GM19372 (cell line): ENCODE data around the gene ADAMTS2.

ENCODE experiments used
- ATAC-seq: cut with Tn5 transposase; IDR thresholded peaks from one replicate; pipeline ENCODE4 v1.9.1; 2021; ENCODE audit warnings: mild to moderate bottlenecking, low read depth, moderate library complexity; ENCODE audit not compliant: unreplicated experiment

ADAMTS2 gene

DNA sequence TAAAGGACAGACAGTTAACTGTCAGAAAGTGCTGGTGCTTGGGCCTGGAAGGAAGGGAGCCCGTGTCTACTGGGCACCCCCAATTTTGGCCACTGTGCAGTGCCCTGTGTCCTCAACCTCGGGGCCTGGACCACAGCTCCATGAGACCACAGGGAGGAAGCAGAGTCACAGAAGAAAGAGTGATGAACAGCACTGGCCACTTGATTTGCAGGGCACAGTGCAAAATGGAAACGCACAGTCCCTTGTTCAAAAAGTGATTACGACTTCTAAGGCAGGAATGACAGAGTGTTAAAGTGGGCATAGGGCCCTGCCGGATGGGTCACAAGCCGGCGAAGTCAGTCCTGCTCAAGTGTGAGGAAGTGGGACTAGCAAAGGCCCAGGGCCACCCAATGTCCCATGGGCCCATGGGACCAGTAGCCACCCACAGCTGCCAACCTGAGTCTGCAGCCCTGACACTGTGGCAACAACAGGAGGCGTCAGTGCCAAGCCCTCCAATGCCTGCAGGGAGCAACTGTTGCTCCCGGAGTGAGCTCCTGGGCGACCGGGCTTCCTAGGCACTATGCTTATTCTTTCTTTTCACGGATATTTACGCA lies 85.4 kb downstream of the ADAMTS2 start:
- no peak for ATAC-seq

DNA sequence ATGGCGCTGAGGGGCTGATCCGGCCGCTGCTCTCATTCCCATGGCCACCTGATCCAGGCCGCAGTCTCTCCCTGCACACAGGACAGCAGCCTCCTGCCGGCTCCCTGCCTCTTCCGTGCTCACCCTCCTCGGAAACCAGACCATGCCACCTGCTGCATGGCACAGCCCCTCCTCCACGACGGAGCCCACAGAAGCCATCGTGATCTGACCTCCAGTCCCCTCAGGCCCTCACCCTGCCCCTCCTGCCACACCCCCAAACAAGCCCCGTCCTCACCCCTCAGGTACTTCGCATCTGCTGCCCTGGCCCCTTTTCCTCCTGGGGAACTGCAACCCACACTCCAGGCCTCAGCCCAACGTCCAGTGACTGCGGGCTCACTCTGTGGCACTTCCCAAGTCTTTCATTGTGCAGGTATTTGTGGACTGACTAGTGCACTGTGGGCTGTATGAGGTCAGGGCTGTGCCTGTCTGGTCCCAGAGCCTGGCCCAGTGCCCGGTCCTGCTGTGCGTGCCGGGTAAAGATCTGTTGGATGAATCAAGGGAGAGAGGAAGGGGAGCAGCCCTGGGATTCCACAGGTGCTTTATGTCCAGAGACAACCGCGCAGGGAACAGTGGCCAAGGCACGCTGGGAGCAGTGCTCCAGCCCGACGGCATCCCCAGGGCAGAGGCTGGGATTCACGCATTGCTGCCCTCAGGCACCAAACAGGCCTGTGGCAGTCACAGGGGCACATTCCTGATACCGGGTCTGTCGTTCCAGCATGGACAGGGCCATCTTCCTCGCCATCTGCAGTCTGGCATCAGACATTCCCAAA lies 86.1 kb downstream of the ADAMTS2 start:
- no peak for ATAC-seq

DNA sequence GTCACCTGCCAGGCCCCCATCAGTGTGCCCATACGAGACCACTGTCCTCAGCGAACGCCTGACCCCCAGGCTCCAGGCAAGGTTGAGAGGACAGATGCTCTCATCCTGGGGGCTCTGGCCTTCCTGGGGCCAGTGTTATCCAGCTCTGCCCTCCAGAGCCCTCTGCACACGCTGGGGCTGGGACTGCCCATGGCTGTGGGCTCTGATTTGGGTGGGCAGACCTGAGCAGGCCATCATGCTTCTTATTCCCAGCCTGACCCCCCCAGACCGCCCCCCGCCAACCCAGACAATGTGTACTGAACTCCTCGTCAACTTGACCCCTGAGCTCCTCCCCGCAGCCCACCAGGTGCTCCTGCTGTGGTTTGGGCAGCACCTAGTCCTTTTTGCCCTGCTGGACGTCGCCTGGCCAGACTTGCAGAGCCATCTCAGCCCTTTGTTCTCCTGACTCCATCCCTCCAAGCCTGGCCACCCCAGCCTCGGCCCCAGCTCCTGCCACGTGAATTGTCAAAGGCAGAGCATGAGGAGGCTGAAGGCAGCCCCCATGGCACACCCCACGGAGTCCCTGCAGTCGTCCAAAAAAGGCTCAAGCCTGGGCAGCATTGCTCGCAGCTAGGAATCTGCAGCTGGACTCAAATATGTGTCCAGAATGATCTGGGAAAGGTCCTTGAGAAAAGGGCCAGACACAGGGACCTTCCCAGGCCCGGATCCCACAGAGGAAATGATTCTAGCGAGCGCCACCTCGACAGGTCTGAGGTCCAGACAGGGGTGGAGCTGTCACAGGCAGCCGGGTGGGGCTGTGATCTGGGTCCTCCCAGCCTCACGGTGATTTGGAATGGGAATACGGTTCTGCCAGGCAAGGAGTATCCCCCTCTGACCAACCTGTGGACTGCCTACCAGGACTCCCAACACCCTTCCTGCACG lies 87.0 kb downstream of the ADAMTS2 start:
- ATAC-seq, result no peak

GRCh38 chr5:179257176-179257682 lies 88.0 kb downstream of the ADAMTS2 start:
- ATAC-seq, result no peak

DNA sequence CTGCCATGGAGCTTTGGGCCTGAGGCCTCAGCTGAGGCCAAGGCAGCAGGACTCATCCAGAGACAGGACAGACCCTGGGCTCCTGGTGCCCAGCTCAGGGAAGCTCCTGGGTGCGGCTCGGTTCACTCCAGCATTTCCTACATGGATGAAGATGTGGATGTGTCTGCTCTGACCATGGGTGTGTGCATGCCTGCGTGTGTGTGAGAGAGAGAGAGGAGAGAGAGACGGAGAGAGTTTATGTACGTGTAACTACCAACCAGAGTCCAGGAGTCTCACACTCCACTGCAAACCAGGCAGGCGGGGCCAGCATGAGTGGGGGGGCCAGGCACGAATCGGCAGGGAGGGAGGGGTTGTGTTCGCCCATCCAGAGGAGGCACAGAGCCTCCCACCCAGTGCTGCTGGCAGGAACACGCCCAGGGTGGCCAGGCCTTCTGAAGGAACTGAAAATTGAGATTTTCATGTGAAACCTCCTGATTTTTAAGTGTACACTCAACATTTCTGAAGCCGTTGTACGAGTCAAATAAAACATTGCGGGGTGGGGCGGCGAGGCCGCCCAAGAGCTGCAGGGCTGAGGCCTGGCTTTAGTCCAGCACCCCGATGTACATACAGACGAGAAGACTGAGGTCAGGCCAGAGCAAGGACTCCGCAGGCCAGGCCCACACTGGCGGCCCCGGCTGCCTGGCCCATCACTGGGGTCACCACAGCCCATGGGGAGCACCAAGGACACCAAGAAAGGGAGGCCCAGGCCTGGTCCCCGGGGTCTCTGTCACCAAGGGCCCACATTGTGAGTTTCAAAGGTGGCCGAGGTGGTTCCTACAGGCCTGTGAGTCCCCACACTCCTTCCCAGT lies 88.7 kb downstream of the ADAMTS2 start:
- ATAC-seq, result no peak

DNA sequence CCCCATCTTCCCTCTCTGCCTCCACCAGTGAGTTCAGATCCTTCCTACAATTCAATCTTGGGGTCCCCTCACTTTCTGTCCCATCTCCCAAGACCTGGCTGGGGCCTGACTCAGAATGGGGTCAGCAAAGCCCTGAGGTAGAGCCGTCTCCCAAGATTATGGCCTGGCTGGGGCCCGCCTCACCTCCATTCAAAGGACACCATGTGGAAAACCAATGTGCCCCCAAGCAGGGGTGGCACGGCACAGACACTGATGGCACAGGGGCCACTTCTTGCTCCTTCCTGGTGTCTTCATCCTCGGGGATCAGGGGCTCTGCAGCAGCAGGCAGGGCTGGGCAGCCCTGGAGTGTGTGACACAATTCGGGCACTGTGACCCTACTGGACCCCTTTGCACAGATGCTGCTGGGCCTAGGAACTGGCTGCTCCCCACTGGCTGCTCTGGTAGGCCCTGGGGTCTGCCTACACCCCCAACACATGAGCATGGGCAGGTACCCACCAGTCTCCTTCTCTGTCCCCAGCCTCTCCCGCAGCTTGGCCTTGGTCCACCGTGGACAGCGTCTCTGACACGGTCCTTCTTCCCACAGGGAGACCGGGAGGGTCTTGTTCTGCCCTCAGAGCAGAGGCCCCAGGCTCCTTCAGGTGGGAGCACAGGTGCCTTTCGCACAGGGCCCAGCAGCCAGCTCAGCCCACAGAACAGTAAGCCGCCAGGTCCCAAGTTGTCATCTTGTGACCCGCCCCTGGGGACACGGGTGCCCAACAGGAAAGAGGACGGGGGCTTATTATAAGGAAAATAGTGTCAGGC lies 89.5 kb downstream of the ADAMTS2 start:
- no peak for ATAC-seq

DNA sequence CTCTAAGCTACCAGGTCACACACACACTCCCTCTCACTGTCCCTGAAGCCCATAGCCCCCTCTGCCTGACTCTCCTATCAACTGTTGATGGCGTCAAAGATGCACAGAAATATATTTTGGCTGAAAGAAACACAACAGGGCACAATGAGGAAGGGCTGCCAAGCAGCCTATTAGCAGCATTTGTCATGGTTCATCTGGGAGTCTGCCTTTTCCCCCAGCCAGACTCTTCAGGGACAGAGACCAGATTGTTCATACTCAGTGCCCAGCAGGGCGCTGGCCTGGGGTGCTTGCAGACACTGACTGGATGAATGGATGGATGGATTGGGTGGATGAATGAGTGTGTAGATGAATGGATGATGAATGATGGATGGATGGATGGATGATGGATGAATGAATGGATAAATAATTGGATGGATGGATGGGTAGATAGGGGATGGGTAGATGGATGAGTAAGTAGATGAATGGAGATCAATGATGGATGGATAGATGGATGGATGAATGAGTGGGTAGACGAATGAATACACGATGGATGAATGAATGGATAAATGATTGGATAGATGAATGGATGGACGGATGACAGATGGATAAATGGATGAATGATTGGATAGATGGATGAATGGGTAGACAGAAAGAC lies 90.5 kb downstream of the ADAMTS2 start:
- ATAC-seq, result no peak

GRCh38 chr5:179253730-179254129 lies 91.5 kb downstream of the ADAMTS2 start:
- no peak for ATAC-seq

GRCh38 chr5:179251276-179251969 lies 93.8 kb downstream of the ADAMTS2 start:
- ATAC-seq, result no peak

DNA sequence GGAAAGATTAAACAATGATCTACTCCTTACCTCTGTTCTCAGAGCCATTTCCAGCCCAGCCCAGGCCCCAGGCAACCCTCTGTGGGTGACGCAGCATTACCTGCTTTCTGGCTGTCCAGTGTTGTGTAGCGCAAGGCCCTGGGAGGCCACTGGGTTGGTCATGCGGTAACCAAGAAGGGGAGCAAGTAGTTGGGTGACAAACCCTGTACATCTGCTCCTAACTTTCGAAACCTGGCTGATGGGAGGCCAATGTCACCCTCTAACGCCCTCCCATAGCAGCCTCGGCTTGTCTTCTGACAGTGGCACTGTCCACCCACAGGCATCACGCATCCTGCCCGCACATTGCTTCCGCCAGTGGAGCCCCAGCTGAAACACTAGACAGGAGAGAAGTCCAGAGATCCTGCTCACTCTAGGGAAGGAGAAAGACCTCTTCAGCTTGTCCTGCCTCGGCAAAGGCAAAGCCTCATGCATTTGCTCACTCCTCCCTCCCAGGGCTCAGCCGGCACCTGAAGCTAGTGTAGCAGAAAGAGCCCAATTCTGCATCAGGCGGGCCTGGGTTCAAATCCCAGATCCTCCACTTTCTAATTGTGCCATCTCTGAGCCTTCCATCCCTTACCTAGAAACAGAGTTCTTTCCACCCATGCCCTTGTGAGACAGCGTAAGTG lies 94.6 kb downstream of the ADAMTS2 start:
- no peak for ATAC-seq

DNA sequence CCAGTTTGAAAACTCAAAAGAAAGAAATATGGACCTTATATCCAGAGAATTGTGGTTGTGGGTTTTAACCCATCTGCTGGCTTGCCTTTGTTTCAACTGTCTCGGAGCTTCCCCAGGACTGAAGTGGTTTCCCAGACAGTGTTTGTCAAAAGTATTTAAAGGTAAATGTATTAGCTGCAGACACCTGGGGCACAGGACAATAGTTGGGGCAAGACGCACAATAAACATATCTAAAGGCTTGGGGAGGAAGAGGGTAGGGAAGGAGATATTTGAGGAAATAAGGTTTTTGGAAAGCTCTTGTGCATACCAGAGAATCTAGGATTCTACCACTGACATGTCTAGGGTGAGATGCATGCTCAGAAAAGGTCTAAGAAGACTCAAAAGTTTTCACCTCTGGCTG lies 99.0 kb downstream of the ADAMTS2 start:
- ATAC-seq, result no peak

DNA sequence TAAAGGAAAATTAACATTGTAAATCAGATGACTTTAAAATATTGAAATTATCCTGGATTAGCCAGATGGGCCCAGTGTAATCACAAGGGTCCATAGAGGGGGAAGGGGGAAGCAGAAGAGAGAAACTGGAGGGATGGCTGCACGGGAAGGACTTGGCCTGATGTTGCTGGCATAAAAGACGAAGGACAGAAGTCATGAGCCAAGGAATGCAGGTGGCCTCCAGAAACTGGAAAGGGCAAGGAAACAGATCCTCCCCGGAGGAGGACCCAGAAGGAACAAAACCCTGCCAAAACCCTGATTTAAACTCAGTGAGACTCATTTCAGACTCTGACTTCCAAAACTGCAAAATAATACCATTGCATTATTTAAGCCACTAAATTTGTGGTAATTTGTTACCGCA lies 100.2 kb downstream of the ADAMTS2 start:
- ATAC-seq, result no peak

DNA sequence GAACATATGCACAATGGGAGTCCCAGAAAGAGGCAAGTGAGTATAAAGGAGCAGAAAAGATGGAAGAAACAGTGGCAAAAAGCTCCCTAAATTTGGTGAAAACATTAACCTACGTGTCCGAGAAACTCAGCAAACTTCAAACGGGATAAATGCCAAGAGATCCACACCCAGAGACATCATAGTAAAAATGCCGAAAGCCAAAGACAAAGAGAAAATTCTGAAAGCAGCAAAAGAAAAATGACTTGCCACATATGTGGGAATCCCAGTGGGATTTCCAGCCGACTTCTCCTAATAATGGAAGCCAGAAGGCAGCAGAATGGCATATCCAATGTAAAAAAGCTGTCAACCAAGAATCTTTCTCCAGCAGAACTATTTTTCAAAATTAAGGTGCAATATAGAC lies 101.2 kb downstream of the ADAMTS2 start:
- no peak for ATAC-seq

GRCh38 chr5:179243333-179243732 lies 101.9 kb downstream of the ADAMTS2 start:
- no peak for ATAC-seq

DNA sequence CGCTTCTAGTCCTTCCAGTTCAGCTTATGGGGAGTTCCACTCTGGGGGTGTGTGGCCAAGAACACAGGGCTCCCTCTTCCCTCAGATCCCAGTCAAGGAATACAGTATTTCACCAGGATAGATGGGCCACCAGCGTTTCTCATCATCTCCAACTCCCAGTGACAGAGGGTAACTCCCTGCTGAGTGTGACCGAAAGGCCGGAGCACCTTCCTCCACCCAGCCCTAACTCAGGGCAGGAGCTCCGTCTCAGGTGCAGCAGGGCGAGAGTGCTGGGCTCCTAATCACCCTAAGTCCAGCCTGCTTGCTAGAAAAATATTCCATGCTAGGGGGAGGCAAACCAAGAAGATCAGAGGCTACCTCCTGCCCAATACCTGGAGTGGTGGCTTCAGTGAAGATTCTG lies 102.6 kb downstream of the ADAMTS2 start:
- ATAC-seq, result no peak

DNA sequence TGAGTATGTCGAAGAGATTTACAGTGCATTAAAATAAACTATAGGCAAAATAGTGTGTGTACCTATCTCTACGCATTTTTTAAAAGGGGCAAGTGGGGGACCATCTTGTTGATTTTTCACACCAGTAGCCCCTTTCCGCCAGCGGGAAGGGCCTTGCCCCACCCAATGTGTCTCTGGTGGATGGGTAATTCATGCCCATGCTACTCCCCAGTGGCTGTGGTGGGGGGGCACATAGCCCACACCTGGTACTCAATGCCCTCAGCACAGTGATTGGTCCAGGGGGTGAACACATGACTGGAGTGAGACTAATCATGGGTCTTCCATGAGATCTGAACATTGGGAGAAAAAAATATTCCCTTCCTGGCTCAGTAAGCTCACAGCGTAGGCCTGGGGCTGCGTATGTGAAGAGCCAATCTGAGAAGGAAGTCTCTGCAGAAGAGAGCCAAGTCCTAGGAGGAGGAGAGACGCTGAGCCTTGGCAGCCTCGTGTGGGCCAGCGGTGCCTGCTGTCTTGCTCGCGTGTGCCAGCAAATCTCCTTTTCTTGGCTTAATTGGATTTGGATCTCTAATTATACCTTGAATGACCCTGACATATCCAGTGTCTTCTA lies 103.4 kb downstream of the ADAMTS2 start:
- no peak for ATAC-seq

DNA sequence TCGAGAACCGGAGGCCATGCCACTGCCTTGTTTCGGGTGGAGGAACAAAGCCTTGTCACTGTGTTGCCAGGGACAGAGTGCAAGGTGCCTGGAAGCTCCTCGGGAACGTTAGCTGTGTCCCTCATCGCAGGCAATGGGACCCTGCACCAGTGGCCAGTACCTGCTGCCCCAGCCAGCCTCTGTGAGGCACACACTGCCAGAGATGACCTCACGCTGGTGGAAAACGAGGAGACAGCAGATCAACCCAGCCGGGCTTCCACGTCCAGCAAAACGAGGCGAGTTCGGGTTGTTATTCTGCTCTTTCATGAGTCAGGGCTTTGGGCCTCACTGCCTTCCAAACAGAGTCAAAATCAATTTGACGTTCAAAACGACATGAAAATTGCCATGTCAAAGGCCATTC lies 104.1 kb downstream of the ADAMTS2 start:
- ATAC-seq, result no peak
